Measurements from ENCODE around the gene FAM124B. TPM values are rescaled to one million over a fixed set of nuclear protein-coding genes. Genes with fewer than 3 reads are reported as not detected.

The FAM124B gene
- total and polyA plus RNA-seq, 2 of the 8 experiments (the other 6 are each of a cell fraction or from before 2014, with no cell fraction given), result 2.1 to 2.6 TPM

- no peak for TF ChIP-seq EZH2 (IDR thresholded peaks at IDR 0.05; ENCODE audit: low read depth, low read length, severe bottlenecking)
- no peak for TF ChIP-seq SP4 (IDR thresholded peaks at IDR 0.05; ENCODE audit: low read length)
- no peak for TF ChIP-seq HDAC2 (IDR thresholded peaks at IDR 0.05; ENCODE audit: borderline replicate concordance in 1 of 2, low read depth in 2 of 2, low read length in 2 of 2)
- TF ChIP-seq SUZ12 (IDR thresholded peaks at IDR 0.05; ENCODE audit: low read length), result no peak
- TF ChIP-seq SRF (IDR thresholded peaks at IDR 0.05; ENCODE audit: low read depth, low read length), result no peak
- peak in 2 of 3 experiments; percentile 74 to 78; a peak in 3 of 4 replicates for TF ChIP-seq CTCF (IDR thresholded peaks at IDR 0.05; ENCODE audit: control extremely low read depth in 1 of 3, insufficient read depth in 1 of 3, low read depth in 1 of 3, low read length in 3 of 3)
Measured at GRCh38 chr2:224357098-224357901, 44.6 kb downstream of the FAM124B start (continued).

Data from H1 (cell line).